ENCODE data around the gene ZNF267.

DNA sequence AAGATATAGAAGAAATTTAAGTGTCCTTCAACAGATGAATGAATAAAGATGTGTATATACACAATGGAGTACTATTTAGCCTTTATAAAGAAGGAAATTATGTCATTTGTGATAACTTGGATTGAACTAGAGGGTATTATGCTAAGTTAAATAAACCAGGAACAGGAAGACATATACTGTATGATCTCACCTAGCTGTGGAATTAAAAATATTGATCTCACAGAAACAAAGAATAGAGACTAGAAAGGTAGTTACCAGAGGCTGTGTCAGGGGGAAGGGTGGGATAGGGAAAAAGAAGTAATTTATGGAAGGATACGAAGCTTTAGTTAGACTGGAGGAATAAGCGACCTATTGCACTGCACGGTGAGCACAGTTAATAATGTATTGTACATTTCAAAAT, 5.4 kb upstream of the ZNF267 start:
- no peak for TF ChIP-seq POLR2A (IDR thresholded peaks at IDR 0.05; ENCODE audit: control extremely low read depth in 1 of 2, low read depth in 2 of 2, low read length in 2 of 2)
- TF ChIP-seq, protein P1, sequence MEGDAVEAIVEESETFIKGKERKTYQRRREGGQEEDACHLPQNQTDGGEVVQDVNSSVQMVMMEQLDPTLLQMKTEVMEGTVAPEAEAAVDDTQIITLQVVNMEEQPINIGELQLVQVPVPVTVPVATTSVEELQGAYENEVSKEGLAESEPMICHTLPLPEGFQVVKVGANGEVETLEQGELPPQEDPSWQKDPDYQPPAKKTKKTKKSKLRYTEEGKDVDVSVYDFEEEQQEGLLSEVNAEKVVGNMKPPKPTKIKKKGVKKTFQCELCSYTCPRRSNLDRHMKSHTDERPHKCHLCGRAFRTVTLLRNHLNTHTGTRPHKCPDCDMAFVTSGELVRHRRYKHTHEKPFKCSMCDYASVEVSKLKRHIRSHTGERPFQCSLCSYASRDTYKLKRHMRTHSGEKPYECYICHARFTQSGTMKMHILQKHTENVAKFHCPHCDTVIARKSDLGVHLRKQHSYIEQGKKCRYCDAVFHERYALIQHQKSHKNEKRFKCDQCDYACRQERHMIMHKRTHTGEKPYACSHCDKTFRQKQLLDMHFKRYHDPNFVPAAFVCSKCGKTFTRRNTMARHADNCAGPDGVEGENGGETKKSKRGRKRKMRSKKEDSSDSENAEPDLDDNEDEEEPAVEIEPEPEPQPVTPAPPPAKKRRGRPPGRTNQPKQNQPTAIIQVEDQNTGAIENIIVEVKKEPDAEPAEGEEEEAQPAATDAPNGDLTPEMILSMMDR (IDR thresholded peaks at IDR 0.05; ENCODE audit: control extremely low read depth in 1 of 3, insufficient read depth in 1 of 3, low read depth in 1 of 3, low read length in 3 of 3): no peak
- TF ChIP-seq POLR2AphosphoS5 (IDR thresholded peaks at IDR 0.05; ENCODE audit: low read depth, low read length): no peak
- TF ChIP-seq NRF1 (IDR thresholded peaks at IDR 0.05; ENCODE audit: low read depth, low read length): no peak
- TF ChIP-seq, protein P2, sequence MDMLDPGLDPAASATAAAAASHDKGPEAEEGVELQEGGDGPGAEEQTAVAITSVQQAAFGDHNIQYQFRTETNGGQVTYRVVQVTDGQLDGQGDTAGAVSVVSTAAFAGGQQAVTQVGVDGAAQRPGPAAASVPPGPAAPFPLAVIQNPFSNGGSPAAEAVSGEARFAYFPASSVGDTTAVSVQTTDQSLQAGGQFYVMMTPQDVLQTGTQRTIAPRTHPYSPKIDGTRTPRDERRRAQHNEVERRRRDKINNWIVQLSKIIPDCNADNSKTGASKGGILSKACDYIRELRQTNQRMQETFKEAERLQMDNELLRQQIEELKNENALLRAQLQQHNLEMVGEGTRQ (IDR thresholded peaks at IDR 0.05; ENCODE audit: low read length): no peak
- TF ChIP-seq EZH2 (IDR thresholded peaks at IDR 0.05; ENCODE audit: low read depth, low read length, severe bottlenecking): no peak
- no peak for TF ChIP-seq BCL11A (IDR thresholded peaks at IDR 0.05; ENCODE audit: low read depth in 2 of 2, low read length in 2 of 2)
